Adipose tissue (tissue), 3 donors: ENCODE measurements around the gene PHF24. TPM values are rescaled to one million over a fixed set of nuclear protein-coding genes. Genes with fewer than 3 reads are reported as not detected.

Experiments used
- H3K27ac ChIP-seq: one replicate; pipeline ENCODE4 v1.5.1; 2013; ENCODE audit warnings: low read depth, low read length
- WGBS, 3 donors: extraction: QIAGEN DNeasy Blood & Tissue Kit; methylation state at CpG; one replicate each; pipeline ENCODE4 v1.1.7; 2013; 5-methylcytosine and 5-hydroxymethylcytosine counted together
- polyA plus RNA-seq, 3 donors: library from polyadenylated mRNA; stranded (reverse); fragments of 200-250 nt; gene quantifications; one replicate each; pipeline ENCODE4 v1.2.3, GENCODE V29; 2013
- donor health status: healthy with polysubstance abuse.
- donor health status: Bipolar disorder and iron deficiency.
- donor health status: healthy.

Gene PHF24
- polyA plus RNA-seq, 3 donors = 0.03 to 0.34 (median 0.19) TPM

DNA sequence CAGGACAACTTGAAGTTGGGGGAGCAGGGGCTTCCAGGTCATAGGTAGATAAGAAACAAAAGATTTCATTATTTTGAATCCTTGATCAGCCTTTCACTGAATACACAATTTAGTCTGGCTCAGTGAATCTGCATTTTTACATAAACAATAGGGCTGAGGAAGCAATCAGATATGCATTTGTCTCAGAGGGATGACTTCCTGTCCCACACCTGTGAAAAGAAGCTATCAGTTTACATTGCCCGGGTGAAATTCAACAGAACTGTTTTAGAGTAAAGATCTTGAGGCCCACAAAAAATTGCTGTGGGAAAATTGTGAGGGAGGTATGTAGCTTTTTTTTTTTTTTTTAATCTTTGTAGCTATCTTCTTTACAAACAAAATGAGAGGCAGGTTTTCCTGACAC lies 69.8 kb downstream of the PHF24 start:
- WGBS, 3 donors = 36 to 65% (median 42%) methylated on average over 1 of the region's 1 CpG
- no peak overlapping the region for H3K27ac ChIP-seq

DNA sequence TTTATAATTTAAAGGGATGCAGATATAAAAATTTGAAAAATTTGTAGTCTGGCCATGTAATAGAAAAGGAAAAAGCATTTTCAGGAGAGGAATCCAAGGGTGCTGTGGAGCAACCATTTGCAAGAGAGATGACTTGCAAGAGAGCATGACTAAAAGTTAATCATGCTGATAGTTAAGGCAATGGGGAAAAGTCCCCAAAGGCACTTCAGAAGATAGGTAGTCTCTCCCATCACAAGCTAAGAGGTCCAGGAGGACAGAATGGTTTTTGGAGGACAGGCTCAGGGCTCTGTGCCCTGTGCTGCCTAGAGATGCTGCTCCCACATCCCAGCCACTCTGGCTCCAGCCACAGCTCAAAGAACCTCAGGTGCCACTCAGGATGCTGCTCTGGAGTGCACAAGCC lies 70.3 kb downstream of the PHF24 start:
- H3K27ac ChIP-seq = no peak overlapping the region

DNA sequence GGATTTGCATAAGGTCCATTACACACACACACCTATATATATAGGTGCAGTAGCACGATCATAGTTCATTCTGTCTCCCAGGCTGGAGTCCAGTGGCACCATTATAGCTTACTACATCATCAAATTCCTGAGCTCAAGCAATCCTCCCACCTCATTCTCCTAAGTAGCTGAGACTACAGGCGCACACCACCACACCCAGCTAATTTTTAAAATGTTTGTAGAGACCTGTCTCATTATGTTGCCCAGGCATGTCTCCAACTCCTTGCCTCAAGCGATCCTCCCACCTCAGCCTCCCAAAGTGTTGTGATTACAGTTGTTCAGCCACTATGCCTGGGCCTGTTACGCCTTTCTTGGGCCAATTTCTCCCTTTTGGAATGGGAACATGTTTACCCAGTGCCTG lies 71.2 kb downstream of the PHF24 start:
- H3K27ac ChIP-seq = no peak overlapping the region
- 70 to 89% (median 87%) methylated on average over 4 of the region's 4 CpGs for WGBS, 3 donors

DNA sequence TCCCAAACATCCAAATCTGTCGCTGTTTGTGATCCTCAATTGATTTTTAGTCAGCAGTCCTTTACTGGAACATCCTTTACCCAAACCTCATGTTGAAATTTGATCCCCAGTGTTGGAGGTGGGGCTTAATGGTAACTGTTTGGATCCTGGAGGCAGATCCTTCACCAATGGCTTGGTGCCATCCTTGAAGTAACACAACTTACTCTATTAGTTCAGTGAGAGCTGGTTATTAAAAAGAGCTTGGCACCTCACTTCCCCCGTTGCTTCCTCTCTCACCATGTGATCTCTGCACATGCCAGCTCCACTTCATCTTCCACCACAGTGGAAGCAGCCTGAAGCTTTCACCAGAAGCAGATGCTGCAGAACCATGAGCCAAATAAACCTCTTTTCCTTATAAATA lies 71.8 kb downstream of the PHF24 start:
- WGBS, 3 donors = 72 to 82% (median 75%) methylated on average over 2 of the region's 2 CpGs
- H3K27ac ChIP-seq = no peak overlapping the region

Other genes with a start within 250 kb of the PHF24 start
- 100 to 1,000 TPM in 1 of 3 donors, 10 to 100 TPM in 2; 11.6 to 362 (median 74.7) TPM for gene CCL21, start 248.1 kb upstream of the PHF24 start, polyA plus RNA-seq
- gene DNAJB5, start 31.5 kb downstream of the PHF24 start, polyA plus RNA-seq = 1 to 10 TPM; 2.3 to 9.3 (median 7.8) TPM
- gene VCP, start 114.3 kb downstream of the PHF24 start, polyA plus RNA-seq = 100 to 1,000 TPM in 1 of 3 donors, 10 to 100 TPM in 2; 53.4 to 148 (median 54.3) TPM
- 10 to 100 TPM in 1 of 3 donors, 1 to 10 TPM in 2; 5.6 to 12.0 (median 8.5) TPM for gene FANCG, start 121.7 kb downstream of the PHF24 start, polyA plus RNA-seq
- gene PIGO, start 138.3 kb downstream of the PHF24 start, polyA plus RNA-seq = 10 to 100 TPM; 13.5 to 17.8 (median 15.0) TPM
- 100 to 1,000 TPM in 1 of 3 donors, 10 to 100 TPM in 2; 67.7 to 110 (median 79.7) TPM for gene STOML2, start 144.8 kb downstream of the PHF24 start, polyA plus RNA-seq
- 10 to 100 TPM in 2 of 3 donors, 1 to 10 TPM in 1; 4.7 to 16.4 (median 15.5) TPM for gene ATOSB, start 157.6 kb downstream of the PHF24 start, polyA plus RNA-seq
- gene UNC13B, start 203.7 kb downstream of the PHF24 start, polyA plus RNA-seq = 10 to 100 TPM in 2 of 3 donors, 1 to 10 TPM in 1; 9.9 to 21.9 (median 14.3) TPM